HG03457 (cell line): Measurements from ENCODE around the gene BCKDHB.

ENCODE experiments used
- ATAC-seq: cut with Tn5 transposase; IDR thresholded peaks from one replicate; pipeline ENCODE4 v1.9.1; 2021; ENCODE audit warnings: moderate number of reproducible peaks; ENCODE audit not compliant: unreplicated experiment

Gene BCKDHB

GRCh38 chr6:80366051-80366450 is 259.6 kb downstream of the BCKDHB start:
- ATAC-seq = no peak

GRCh38 chr6:80366714-80367113 is 260.2 kb downstream of the BCKDHB start:
- no peak for ATAC-seq

- ATAC-seq = no peak
These were observed 269.9 kb downstream of the BCKDHB start for GRCh38 chr6:80376411-80376810.

GRCh38 chr6:80380566-80380965 is 274.1 kb downstream of the BCKDHB start:
- ATAC-seq = no peak

GRCh38 chr6:80382811-80383210 is 276.3 kb downstream of the BCKDHB start:
- no peak for ATAC-seq

- no peak for ATAC-seq
These were observed 282.0 kb downstream of the BCKDHB start for GRCh38 chr6:80388507-80388906.
